ENCODE measurements around the gene RMI2.
"Not testable (repeated sequence)": the region's sequence is repeated elsewhere in the genome, so short reads cannot be mapped to it uniquely, and the experiment has no call there.

RMI2 gene

GRCh38 chr16:11345040-11345862, at the start of gene RMI2:
TSS of gene RMI2 (plus strand) at chr16:11345459. CDS start at chr16:11345472, 13 bp downstream.
- DNase-seq = peak; percentile 95 to 97

GRCh38 chr16:11295672-11296071, 49.6 kb upstream of the RMI2 start:
- no peak for DNase-seq

DNA sequence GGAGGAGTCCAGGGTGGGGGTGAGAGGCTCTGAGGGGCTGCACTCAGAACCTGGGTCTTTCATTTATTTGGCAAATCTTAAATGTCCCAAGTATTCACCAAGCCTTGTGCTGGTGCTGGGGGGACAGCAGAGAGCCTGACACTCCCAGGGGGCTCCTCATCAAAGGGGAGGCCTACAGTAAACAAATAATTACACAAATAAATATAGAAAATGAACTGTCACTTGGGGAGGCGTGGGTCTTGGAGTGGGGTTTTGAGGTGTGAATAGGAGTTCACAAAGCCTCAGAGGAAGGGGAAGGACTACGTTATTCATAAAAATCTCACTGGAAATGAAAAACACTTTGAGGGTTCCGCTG, 48.9 kb upstream of the RMI2 start:
- DNase-seq = no peak

DNA sequence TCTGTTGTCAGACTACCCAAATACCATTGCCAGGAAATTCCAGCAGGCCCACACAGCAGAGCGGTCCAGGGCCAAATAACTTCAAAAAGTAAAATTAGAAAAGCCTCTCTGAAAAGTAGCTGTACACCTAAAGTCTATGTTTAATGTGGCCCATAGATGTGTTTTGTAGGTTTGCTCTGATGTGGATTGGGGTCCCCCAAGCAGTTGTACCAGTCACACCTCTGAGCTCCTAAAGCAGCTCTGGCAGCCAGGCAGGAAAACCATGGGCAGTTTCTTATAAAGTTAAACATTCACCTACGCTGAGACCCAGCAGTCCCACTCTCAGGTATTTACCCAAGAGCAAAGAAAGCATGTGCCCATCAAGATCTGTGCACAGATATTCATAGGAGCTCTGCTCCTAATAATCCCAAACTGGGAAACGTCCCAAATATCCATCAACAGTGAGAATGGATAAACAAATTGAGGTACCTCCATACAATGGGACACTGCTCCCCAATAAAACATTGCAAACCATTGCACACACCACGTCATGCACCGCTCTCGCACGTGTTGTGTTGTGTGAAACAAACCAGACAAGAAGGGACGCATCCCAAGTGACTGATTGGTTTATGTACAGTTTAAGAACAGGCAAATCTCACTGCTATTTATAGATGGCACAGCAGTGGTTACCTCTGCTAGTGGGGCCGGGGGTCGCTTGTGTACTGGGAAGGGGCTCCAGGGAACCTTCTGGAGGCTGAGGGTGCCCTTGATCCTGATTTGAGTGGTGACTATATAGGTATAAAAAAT, 48.4 kb upstream of the RMI2 start:
- DNase-seq = no peak

GRCh38 chr16:11297492-11298142, 47.6 kb upstream of the RMI2 start:
- DNase-seq = peak; percentile 53 to 62

- DNase-seq = no peak
Observed at GRCh38 chr16:11298143-11298900, 46.9 kb upstream of the RMI2 start.

DNA sequence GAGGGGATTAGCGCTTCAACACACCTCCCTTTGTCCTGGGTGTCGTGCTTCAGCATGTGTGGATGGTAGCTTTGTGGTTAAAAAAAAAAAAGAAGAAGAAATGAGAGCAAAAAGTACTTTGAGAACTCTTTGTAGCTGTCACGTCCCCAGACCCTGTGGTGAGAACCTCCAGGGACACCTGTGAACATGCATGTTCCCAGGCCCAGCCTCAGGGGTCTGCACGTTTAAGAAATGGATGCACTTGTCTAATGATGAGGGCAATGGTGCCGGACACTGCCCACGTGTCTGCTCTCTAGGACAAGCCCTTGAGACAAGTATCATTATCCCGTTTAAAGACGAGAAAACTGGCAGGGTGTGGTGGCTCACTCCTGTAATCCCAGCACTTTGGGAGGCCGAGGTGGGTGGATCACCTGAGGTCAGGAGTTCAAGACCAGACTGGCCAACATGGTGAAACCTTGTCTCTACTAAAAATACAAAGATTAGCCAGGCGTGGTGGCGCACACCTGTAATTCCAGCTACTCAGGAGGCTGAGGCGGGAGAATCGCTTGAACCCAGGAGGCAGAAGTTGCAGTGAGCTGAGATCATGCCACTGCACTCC, 46.2 kb upstream of the RMI2 start:
- not testable (repeated sequence) for DNase-seq

- DNase-seq = no peak
Observed at GRCh38 chr16:11299865-11300559, 45.2 kb upstream of the RMI2 start.

GRCh38 chr16:11300560-11300892, 44.7 kb upstream of the RMI2 start:
- DNase-seq = no peak

GRCh38 chr16:11301645-11302501, 43.4 kb upstream of the RMI2 start:
- no peak for DNase-seq

- no peak for DNase-seq
Observed at GRCh38 chr16:11302977-11303376, 42.3 kb upstream of the RMI2 start.

DNA sequence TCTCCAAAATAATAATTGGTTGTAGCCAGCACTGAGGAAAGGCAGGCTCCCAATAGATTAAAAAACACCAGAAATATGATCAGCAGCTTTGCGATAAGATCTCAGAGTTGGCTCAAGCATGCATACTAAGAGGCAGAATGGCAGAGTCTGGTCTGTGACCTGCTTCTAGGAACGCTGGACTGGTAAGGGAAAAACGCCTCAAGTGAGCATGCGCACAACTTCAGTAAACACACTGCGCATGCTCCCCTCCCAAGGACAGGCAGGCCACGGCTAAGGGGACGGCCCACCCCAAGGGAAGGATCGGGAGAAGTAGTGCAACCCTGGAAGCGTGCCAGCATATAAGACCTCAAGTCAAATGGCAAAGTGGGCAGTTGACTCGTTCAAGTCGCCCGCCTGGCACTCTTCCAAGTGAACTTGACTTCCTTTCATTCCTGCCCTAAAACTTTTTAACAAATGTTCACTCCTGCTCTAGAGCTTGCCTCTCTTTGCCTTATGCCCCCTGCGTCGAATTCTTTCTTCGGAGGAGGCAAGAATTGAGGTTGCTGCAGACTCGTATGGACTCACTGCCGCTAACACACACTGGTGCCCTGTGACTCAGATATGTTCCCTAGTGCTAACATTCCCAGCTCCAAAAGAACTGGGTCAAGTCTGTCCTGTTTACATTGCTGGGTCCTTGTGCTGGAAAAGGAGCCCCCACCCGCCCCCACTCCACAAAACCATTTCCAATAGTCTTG, 41.7 kb upstream of the RMI2 start:
- DNase-seq = no peak

DNA sequence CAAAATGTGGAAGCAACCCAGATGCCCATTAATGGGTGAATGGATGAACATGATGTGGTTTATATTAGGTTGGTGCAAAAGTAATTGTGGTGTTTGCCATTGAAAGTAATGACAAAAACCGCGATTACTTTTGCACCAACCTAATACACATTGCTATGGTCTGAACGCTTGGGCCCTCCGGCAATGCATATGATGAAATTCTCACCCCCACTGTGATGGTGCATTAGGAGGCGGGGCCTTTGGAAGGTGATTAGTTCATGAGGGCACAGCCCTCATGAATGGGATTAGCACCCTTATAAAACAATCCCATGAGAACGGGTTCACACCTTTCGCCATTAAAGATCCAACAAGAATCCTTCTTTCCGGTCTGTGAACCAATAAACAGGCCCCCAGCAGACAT, 38.9 kb upstream of the RMI2 start:
- no peak for DNase-seq

DNA sequence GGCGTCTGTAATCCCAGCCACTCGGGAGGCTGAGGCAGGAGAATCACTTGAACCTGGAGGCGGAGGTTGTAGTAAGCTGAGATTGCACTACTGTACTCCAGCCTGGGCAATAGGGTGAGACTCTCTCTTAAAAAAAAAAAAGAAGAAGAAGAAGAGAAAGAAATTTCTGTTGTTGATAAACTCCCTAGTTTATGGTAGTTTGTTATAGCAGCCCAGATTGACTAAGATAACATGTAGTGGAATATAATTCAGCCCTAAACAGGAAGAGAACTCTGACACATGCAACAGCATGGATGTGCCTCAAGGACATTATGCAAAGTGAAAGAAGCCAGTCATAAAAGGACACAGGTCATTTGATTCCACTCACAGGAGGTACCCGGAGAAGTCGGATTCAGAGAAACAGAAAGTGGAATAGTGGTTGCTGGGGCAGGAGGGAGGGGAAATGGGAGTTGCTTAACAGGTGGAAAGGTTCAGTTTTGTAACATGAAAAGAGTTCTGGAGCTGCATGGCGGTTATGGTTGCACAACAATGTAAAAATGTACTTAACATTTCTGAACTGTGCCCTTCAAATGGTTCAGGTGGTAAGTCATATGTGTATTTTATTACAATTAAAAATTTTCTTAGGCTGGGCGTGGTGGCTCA, 38.1 kb upstream of the RMI2 start:
- DNase-seq = no peak

DNA sequence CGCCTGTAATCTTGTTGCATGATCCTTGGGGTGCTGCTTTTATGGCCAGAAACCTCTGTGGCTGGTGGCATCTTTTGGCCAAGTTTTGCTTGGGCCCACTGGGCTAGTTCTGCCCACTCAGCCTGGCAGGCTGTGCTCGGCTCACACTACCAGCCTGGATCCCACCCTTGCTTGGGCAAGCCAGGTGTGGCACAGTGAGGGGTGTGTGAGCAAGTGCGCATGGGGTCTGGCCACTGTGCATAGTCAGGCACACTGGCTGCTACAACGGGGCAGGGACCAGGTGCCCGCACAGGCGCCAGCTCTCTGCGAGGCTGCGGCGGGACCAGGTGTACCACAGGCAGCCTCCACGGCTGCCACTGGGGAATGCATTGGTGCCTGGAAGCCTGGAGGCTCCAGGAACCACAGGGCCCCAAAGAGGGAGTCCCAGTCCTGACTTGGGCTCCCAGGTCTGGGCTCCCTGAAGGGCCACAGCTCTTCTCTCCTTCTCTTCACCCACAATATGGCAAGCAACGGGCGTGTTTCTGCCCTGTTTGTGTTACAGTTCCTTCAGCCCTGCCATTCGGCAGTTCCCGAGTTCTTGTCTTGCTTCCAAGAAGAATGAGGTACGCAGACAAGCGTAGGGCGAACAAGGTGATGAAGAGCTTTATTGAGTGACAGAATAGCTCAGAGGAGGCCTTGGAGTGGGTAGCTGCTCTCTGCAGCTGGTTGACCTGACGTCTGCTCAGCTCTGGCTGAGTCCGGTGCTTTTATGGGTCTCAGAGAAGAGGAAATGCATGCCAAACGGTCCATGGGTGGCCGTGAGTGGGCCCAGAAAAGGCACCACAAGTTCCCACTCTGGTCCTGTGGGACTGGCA, 37.4 kb upstream of the RMI2 start:
- no peak for DNase-seq

DNA sequence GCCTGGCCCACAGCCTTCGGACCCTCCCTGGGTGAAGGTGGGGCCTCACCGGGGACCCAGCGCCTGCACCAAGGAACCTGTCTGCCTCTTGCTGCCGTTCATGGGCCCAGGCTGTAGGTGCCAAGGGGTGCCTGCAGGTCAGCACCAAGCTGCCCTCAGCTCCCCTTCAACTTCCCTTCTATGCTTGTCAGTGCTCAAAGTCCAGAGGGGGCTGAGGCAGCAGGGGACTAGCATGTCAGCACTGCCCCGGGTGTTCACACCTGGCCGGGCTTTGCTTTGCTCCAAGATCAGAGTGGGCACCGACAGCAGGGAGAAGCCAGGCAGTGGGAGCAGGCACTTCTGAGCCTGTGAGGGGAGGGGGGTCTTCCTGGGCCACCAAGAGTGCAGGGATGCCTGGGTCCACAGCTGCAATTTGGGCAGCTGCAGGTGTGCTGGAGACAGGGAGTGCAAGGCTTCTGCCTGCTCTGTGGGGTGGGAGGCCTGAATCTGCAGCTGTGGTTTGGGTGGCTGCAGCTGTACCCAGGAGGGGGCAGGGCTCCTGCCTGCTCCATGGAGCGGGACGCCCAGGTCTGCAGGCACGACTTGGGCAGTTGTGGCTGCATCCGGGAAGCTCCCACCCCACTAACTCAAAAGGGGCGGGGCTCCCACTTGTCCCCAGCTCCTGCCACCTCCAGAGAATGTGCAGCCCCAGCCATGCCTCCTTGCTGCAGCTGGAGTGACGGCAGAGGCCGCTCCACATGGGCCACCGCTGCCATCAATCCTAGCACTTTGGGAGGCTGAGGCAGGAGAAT, 36.6 kb upstream of the RMI2 start:
- DNase-seq = no peak

DNA sequence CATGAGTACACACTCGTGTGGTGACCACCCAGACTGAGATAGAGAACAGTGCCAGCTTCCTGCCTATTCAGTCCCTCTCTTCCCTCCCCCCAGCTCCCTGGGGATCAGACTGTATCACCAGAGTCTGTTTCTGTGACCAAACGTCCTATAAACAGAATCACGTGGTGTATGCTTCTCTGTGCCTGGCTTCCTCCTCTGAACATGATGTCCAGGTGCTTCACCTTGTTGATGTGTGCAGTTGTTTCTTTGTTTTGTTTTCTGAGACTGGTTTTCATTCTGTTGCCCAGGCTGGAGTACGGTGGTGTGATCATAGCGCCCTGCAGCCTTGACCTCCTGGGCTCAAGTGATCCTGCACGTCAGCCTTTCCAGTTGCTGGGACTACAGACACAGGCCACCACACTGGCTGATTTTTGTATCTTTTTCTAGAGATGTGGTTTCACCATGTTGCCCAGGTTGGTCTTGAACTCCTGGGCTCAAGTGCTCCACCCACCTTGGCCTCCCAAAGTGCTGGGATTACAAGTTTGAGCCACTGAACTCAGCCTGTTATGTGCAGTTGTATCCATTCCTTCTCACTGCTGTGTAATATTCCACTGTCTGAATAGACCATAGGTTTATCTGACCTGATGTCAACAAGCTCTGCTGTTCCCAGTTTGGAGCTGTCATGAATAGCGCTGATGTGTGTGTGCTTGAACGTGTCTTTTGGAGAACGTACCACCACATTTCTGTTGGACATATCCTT, 35.2 kb upstream of the RMI2 start:
- DNase-seq = no peak

Data from activated CD4-positive, alpha-beta T cell treated with anti-CD3 and anti-CD28 coated beads for 4 hours (primary cell).